SK-N-SH (cell line): ENCODE measurements around the gene SYNM. TPM values are rescaled to one million over a fixed set of nuclear protein-coding genes. Genes with fewer than 3 reads are reported as not detected.

Experiments
- CTCF ChIA-PET: fragments of 300-600, 350-600 bp; formaldehyde crosslinking; extraction: SDS; loops from one replicate; lab custom pipeline; 2021; lab: Yijun Ruan, JAX
- POLR2A ChIA-PET: fragments of 350-600 bp; sonication (Branson Sonifier 250); formaldehyde crosslinking; extraction: SDS; loops from one replicate; lab custom pipeline; 2020; ENCODE audit warnings: antibody characterized with exemption, inconsistent platforms; lab: Yijun Ruan, JAX
- DNase-seq: peaks from one replicate; pipeline ENCODE4 v3.0.0; 2012
- H2AFZ ChIP-seq: fragments of 200-600 bp; sonication (generic); 2 replicates; pipeline ENCODE4 v1.8.1; 2016; ENCODE audit warnings: antibody characterized with exemption, mild to moderate bottlenecking, low read depth
- H3F3A ChIP-seq: fragments of 200-600 bp; sonication (generic); replicated peaks from 2 replicates; pipeline ENCODE3; 2016; ENCODE audit warnings: antibody characterized with exemption, mild to moderate bottlenecking; ENCODE audit not compliant: insufficient read depth
- H3K27ac ChIP-seq, 2 experiments: fragments of 200-500 bp in 1 of 2; fragments of 200-600 bp in 1 of 2; sonication (Bioruptor generic) in 1 of 2; sonication (generic), shearing (Covaris generic) in 1 of 2; 2 replicates each; pipeline versions ENCODE4 v1.5.1 to v1.6.1; 2014 to 2016; ENCODE audit warnings: low read depth in 2 of 2, inconsistent platforms in 1 of 2, low read length in 1 of 2, mild to moderate bottlenecking in 1 of 2, mixed read lengths in 1 of 2
- H3K27me3 ChIP-seq: fragments of 200-600 bp; sonication (generic), shearing (Covaris generic); 2 replicates; pipeline ENCODE4 v1.6.1; 2016; ENCODE audit warnings: mixed run types; ENCODE audit not compliant: insufficient read depth
- H3K36me3 ChIP-seq, 2 experiments: fragments of 200-500 bp in 1 of 2; fragments of 200-600 bp in 1 of 2; sonication (Bioruptor generic) in 1 of 2; sonication (generic) in 1 of 2; replicated peaks in 1 of 2; 2 replicates each; pipeline versions ENCODE3 to v1.5.1; 2014 to 2016; ENCODE audit warnings: low read length in 1 of 2, mild to moderate bottlenecking in 1 of 2; ENCODE audit not compliant: insufficient read depth in 2 of 2, control insufficient read depth in 1 of 2
- H3K4me1 ChIP-seq, 2 experiments: fragments of 200-500 bp in 1 of 2; fragments of 200-600 bp in 1 of 2; sonication (Bioruptor generic) in 1 of 2; sonication (generic), shearing (Covaris generic) in 1 of 2; 2 replicates each; pipeline versions ENCODE4 v1.5.1 to v1.6.1; 2014 to 2016; ENCODE audit warnings: low read depth in 1 of 2, low read length in 1 of 2, mixed run types in 1 of 2; ENCODE audit not compliant: insufficient read depth in 2 of 2, control insufficient read depth in 1 of 2
- H3K4me2 ChIP-seq: fragments of 200-600 bp; sonication (generic), shearing (Covaris generic); 2 replicates; pipeline ENCODE4 v1.6.1; 2017; ENCODE audit warnings: mixed run types
- H3K4me3 ChIP-seq, 2 experiments: fragments of 200-500 bp in 1 of 2; fragments of 200-600 bp in 1 of 2; sonication (Bioruptor generic) in 1 of 2; sonication (generic), shearing (Covaris generic) in 1 of 2; 2 replicates each; pipeline versions ENCODE4 v1.5.1 to v1.8.1; 2014 to 2016; ENCODE audit warnings: low read depth in 2 of 2, inconsistent platforms in 1 of 2, low read length in 1 of 2, mild to moderate bottlenecking in 1 of 2, mixed read lengths in 1 of 2, moderate library complexity in 1 of 2
- H3K79me2 ChIP-seq: fragments of 200-600 bp; sonication (generic); 2 replicates; pipeline ENCODE4 v1.8.1; 2017; ENCODE audit warnings: mild to moderate bottlenecking; ENCODE audit not compliant: insufficient read depth
- H3K9ac ChIP-seq: fragments of 200-600 bp; sonication (generic); 2 replicates; pipeline ENCODE4 v1.6.1; 2017; ENCODE audit warnings: mixed run types
- H3K9me2 ChIP-seq: fragments of 200-600 bp; sonication (generic); 2 replicates; pipeline ENCODE4 v1.6.1; 2017; ENCODE audit warnings: mixed run types
- H3K9me3 ChIP-seq: fragments of 200-600 bp; sonication (generic); 2 replicates; pipeline ENCODE4 v1.6.1; 2017; ENCODE audit warnings: mixed run types, mild to moderate bottlenecking, moderate library complexity
- H4K20me1 ChIP-seq: fragments of 200-600 bp; sonication (generic); 2 replicates; pipeline ENCODE4 v1.6.1; 2017; ENCODE audit warnings: mild to moderate bottlenecking, mixed run types; ENCODE audit not compliant: insufficient read depth
- CTCF ChIP-seq: fragments of 200-600 bp; sonication (generic); IDR thresholded peaks from 2 replicates; pipeline ENCODE4 v1.6.1; 2017; ENCODE audit warnings: antibody characterized with exemption, mild to moderate bottlenecking, moderate library complexity
- ELF1 ChIP-seq: IDR thresholded peaks from 2 replicates; pipeline ENCODE4 v1.4.0; 2012
- EZH2phosphoT487 ChIP-seq: fragments of 200-600 bp; sonication (generic); IDR thresholded peaks from 2 replicates; pipeline ENCODE4 v1.6.1; 2017; ENCODE audit warnings: low read depth, mixed run types, mild to moderate bottlenecking, antibody characterized with exemption, moderate library complexity, borderline replicate concordance
- IRF3 ChIP-seq: fragments of 150-350 bp; IDR thresholded peaks from 2 replicates; pipeline ENCODE4 v1.6.1; 2016; ENCODE audit warnings: mild to moderate bottlenecking, low read depth, low read length
- MXI1 ChIP-seq: IDR thresholded peaks from 2 replicates; pipeline ENCODE4 v1.6.1; 2012; ENCODE audit warnings: mild to moderate bottlenecking, low read depth, low read length, improper control_type of control experiment
- NFIC ChIP-seq: IDR thresholded peaks from 2 replicates; pipeline ENCODE4 v1.4.0; 2012; ENCODE audit warnings: borderline replicate concordance
- NRF1 ChIP-seq: IDR thresholded peaks from 2 replicates; pipeline ENCODE4 v1.6.1; 2012; ENCODE audit warnings: low read depth, mild to moderate bottlenecking, low read length
- PBX3 ChIP-seq: IDR thresholded peaks from 2 replicates; pipeline ENCODE4; 2012
- RAD21 ChIP-seq: IDR thresholded peaks from 2 replicates; pipeline ENCODE4 v1.6.1; 2012; ENCODE audit warnings: mild to moderate bottlenecking, low read length
- RXRA ChIP-seq: IDR thresholded peaks from 2 replicates; pipeline ENCODE4 v1.4.0; 2012; ENCODE audit warnings: low read depth, mild to moderate bottlenecking, borderline replicate concordance
- USF2 ChIP-seq: fragments of 150-350 bp; IDR thresholded peaks from 2 replicates; pipeline ENCODE4 v1.6.1; 2017; ENCODE audit warnings: antibody characterized with exemption, low read length, low read depth, borderline replicate concordance
- YY1 ChIP-seq: IDR thresholded peaks from 2 replicates; pipeline ENCODE4 v1.4.0; 2012; ENCODE audit warnings: low read depth, mild to moderate bottlenecking
- ZBTB33 ChIP-seq: IDR thresholded peaks from 2 replicates; pipeline ENCODE4 v1.4.0; 2012; ENCODE audit warnings: low read depth, borderline replicate concordance
- WGBS: methylation state at CpG from one replicate; pipeline ENCODE4 v1.1.6; 2017; ENCODE audit warnings: low lambda C conversion rate; 5-methylcytosine and 5-hydroxymethylcytosine counted together
- polyA plus RNA-seq, 3 experiments: library from polyadenylated mRNA; depleted of rRNA; stranded (reverse); fragments of >200 nt; gene quantifications; 2 replicates each; pipeline ENCODE4 v1.2.3, GENCODE V29; 2012

SYNM gene
- polyA plus RNA-seq, 1 of the 3 experiments (the other 2 are of a cell fraction): 5.0 TPM

GRCh38 chr15:99057697-99058420, 47.0 kb upstream of the SYNM start:
- no peaks in the 10 kb centered on the region for H3F3A ChIP-seq
- no peak overlapping the region for H3K4me3 ChIP-seq
- H4K20me1 ChIP-seq: no peaks in the 10 kb centered on the region
- no peaks in the 10 kb centered on the region; a peak in 1 of 4 replicates for H3K4me1 ChIP-seq
- peak overlapping the region; percentile 96; the same call in 1 of the 2 replicates for H2AFZ ChIP-seq
- no peaks in the 10 kb centered on the region for H3K36me3 ChIP-seq
- no peak overlapping the region for H3K27ac ChIP-seq
- H3K9ac ChIP-seq: no peak overlapping the region
- WGBS: 89% methylated on average over 20 of the region's 20 CpGs
- no peaks in the 10 kb centered on the region for H3K79me2 ChIP-seq
- no peaks in the 10 kb centered on the region for H3K27me3 ChIP-seq
- no peak for TF ChIP-seq YY1
- TF ChIP-seq PBX3: no peak
- TF ChIP-seq NFIC: no peak
- no peak for TF ChIP-seq NRF1
- no peak for TF ChIP-seq RAD21
- no peak for TF ChIP-seq EZH2phosphoT487
- no peak for TF ChIP-seq ELF1
- TF ChIP-seq IRF3: no peak
- no peak for TF ChIP-seq CTCF
- no peak for TF ChIP-seq RXRA
- no peak for TF ChIP-seq MXI1
- no peak for TF ChIP-seq ZBTB33
- TF ChIP-seq USF2: no peak
- no peaks in the 10 kb centered on the region for H3K9me2 ChIP-seq
- H3K9me3 ChIP-seq: no peaks in the 10 kb centered on the region
- CTCF ChIA-PET: interaction anchor here (0.6 to 2.8 kb wide), 21 partner anchors 8 to 579 kb away, joined by 3 to 15 read pairs (median 4); no protein-coding TSS in a partner anchor
- H3K4me2 ChIP-seq: 0 out of 2 replicates have a peak overlapping the region, but pooled peaks have one; percentile 68
- POLR2A ChIA-PET: no interaction called here
- no peak for DNase-seq
